Embryonic facial prominence (tissue), 1 donor: Measurements from ENCODE around the gene CYB5R4.
"Not testable (repeated sequence)": the region's sequence is repeated elsewhere in the genome, so short reads cannot be mapped to it uniquely, and the experiment has no call there.

ENCODE experiments used
- DNase-seq: peaks from one replicate; pipeline ENCODE4 v3.0.0-alpha.2; 2016; ENCODE audit errors: extremely low spot score

The CYB5R4 gene

GRCh38 chr6:83862776-83863471 is 3.4 kb downstream of the CYB5R4 start:
- no peak for DNase-seq

GRCh38 chr6:83867043-83867442 is 7.6 kb downstream of the CYB5R4 start:
- DNase-seq: no peak

GRCh38 chr6:83867527-83868161 is 8.2 kb downstream of the CYB5R4 start:
- no peak for DNase-seq

- no peak for DNase-seq
These were observed 9.2 kb downstream of the CYB5R4 start for GRCh38 chr6:83868639-83869038.

GRCh38 chr6:83870649-83871048 is 11.2 kb downstream of the CYB5R4 start:
- DNase-seq: no peak

- no peak for DNase-seq
These were observed 13.1 kb downstream of the CYB5R4 start for GRCh38 chr6:83872386-83873118.

GRCh38 chr6:83873869-83874268 is 14.4 kb downstream of the CYB5R4 start:
- DNase-seq: no peak

GRCh38 chr6:83875843-83876242 is 16.4 kb downstream of the CYB5R4 start:
- DNase-seq: no peak

- DNase-seq: no peak
These were observed 19.6 kb downstream of the CYB5R4 start for GRCh38 chr6:83878902-83879644.

GRCh38 chr6:83879746-83880145 is 20.3 kb downstream of the CYB5R4 start:
- no peak for DNase-seq

GRCh38 chr6:83883240-83883639 is 23.8 kb downstream of the CYB5R4 start:
- DNase-seq: no peak

GRCh38 chr6:83884523-83884922 is 25.0 kb downstream of the CYB5R4 start:
- DNase-seq: no peak

- DNase-seq: no peak
These were observed 26.5 kb downstream of the CYB5R4 start for GRCh38 chr6:83885984-83886383.

GRCh38 chr6:83889621-83890020 is 30.1 kb downstream of the CYB5R4 start:
- DNase-seq: no peak

GRCh38 chr6:83890520-83890919 is 31.0 kb downstream of the CYB5R4 start:
- no peak for DNase-seq

GRCh38 chr6:83891586-83891985 is 32.1 kb downstream of the CYB5R4 start:
- DNase-seq: no peak

- no peak for DNase-seq
These were observed 33.5 kb downstream of the CYB5R4 start for GRCh38 chr6:83893024-83893423.

GRCh38 chr6:83897094-83897493 is 37.6 kb downstream of the CYB5R4 start:
- not testable (repeated sequence) for DNase-seq

GRCh38 chr6:83901624-83902023 is 42.1 kb downstream of the CYB5R4 start:
- DNase-seq: no peak

- no peak for DNase-seq
These were observed 44.9 kb downstream of the CYB5R4 start for GRCh38 chr6:83904395-83904794.

GRCh38 chr6:83905648-83906047 is 46.2 kb downstream of the CYB5R4 start:
- DNase-seq: no peak
